Ectodermal cell (in vitro differentiated cells): ENCODE results near the gene ABCC1.
A peak's percentile ranks its signal among the peaks of the same experiment; 100 is the strongest.

Experiments used
- H3K27ac ChIP-seq: 2 replicates; pipeline ENCODE4 v1.7.0; 2013; ENCODE audit warnings: mild to moderate bottlenecking, low read depth, low read length; ENCODE audit not compliant: insufficient read depth, poor library complexity, severe bottlenecking
- H3K27me3 ChIP-seq: 2 replicates; pipeline ENCODE4 v1.7.0; 2013; ENCODE audit warnings: mild to moderate bottlenecking, low read length; ENCODE audit not compliant: insufficient read depth, control insufficient read depth, poor library complexity, severe bottlenecking
- H3K36me3 ChIP-seq: one replicate; pipeline ENCODE4 v1.7.0; 2013; ENCODE audit warnings: low read length; ENCODE audit not compliant: control insufficient read depth, insufficient read depth
- H3K4me1 ChIP-seq: one replicate; pipeline ENCODE4 v1.7.0; 2013; ENCODE audit warnings: low read length; ENCODE audit not compliant: control insufficient read depth, insufficient read depth
- H3K4me3 ChIP-seq: 2 replicates; pipeline ENCODE4 v1.7.0; 2013; ENCODE audit warnings: low read depth, low read length, control low read depth; ENCODE audit not compliant: insufficient read depth
- H3K9me3 ChIP-seq: 2 replicates; pipeline ENCODE4 v1.7.0; 2013; ENCODE audit warnings: mild to moderate bottlenecking, low read length, moderate library complexity; ENCODE audit not compliant: control insufficient read depth
- WGBS, 2 experiments: methylation state at CpG; one replicate each; pipeline ENCODE4 v1.1.7; 2013; ENCODE audit warnings: missing lambda C conversion rate in 2 of 2; 5-methylcytosine and 5-hydroxymethylcytosine counted together

ABCC1 gene

DNA sequence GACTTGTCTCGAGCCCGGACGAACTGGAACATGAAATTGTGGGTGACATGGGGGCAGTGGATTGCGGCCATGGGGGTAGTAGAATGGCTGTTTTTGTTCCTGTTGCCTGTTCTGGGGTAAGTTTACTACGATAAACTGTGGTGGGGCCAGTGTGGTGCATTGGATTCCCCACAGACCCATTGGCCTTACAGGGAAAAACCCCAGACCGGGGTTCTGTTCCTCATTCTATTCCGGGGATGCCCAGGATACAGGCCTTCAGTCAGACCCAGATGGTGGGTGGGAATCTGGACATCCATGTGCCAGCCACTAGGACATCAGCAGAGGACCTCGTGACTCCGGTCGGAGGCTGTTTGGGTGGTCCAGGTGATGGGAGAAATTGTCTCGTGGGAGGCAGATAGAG is 88.1 kb downstream of the ABCC1 start:
- Histone ChIP-seq H3K9me3 (no peaks in the 10 kb centered on the region), H3K27me3 (no peaks in the 10 kb centered on the region), H3K4me1 (peaks cover 3% of the 10 kb centered on the region), H3K36me3 (peaks cover 21% of the 10 kb centered on the region), H3K4me3 (no peak overlapping the region), H3K27ac (no peak overlapping the region)
- WGBS, 2 experiments = 96% methylated on average over 11 of the region's 11 CpGs

DNA sequence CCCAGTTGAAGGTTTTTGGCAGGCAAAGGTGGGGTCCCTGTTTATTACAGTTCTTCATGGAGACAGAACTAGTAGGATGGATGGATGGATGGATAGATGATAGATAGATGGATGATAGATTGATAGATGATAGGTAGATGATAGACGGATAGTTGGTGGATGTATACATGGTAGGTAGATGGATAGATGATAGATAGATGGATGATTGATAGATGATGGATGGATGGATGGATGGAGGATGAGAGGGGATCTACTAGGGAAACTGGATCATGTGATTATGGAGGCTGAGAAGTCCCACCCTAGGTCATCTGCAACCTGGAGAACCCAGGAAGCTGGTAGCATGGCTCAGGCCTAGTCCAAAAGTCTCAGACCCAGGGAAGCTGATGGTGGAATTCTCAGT is 88.6 kb downstream of the ABCC1 start:
- peaks cover 3% of the 10 kb centered on the region for H3K4me1 ChIP-seq
- no peaks in the 10 kb centered on the region for H3K27me3 ChIP-seq
- H3K27ac ChIP-seq = no peak overlapping the region
- H3K4me3 ChIP-seq = no peak overlapping the region
- H3K36me3 ChIP-seq = peaks cover 21% of the 10 kb centered on the region
- H3K9me3 ChIP-seq = no peaks in the 10 kb centered on the region
- 93 to 97% methylated on average over 1 of the region's 1 CpG for WGBS, 2 experiments

DNA sequence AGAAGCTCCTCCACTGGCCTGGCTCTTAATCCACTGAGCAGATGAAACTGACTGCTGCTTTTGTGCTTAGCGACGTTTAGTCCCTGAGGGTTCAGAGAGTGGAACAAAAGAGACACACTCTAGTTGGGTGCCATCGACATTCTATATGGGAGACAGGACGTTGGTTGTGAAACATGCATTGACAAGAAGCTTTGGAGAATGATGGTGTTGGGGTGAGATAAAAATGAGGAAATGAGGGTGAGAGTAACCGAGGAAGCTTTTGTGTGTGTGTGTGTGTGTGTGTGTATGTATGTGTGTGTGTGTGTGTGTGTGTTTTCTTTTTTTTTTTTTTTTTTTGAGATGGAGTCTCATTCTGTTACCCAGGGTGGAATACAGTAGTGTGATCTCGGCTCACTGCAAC is 89.5 kb downstream of the ABCC1 start:
- peaks cover 3% of the 10 kb centered on the region for H3K4me1 ChIP-seq
- 94 to 96% methylated on average over 6 of the region's 6 CpGs for WGBS, 2 experiments
- H3K36me3 ChIP-seq = peaks cover 21% of the 10 kb centered on the region
- no peaks in the 10 kb centered on the region for H3K27me3 ChIP-seq
- no peak overlapping the region for H3K27ac ChIP-seq
- no peaks in the 10 kb centered on the region for H3K9me3 ChIP-seq
- H3K4me3 ChIP-seq = no peak overlapping the region

DNA sequence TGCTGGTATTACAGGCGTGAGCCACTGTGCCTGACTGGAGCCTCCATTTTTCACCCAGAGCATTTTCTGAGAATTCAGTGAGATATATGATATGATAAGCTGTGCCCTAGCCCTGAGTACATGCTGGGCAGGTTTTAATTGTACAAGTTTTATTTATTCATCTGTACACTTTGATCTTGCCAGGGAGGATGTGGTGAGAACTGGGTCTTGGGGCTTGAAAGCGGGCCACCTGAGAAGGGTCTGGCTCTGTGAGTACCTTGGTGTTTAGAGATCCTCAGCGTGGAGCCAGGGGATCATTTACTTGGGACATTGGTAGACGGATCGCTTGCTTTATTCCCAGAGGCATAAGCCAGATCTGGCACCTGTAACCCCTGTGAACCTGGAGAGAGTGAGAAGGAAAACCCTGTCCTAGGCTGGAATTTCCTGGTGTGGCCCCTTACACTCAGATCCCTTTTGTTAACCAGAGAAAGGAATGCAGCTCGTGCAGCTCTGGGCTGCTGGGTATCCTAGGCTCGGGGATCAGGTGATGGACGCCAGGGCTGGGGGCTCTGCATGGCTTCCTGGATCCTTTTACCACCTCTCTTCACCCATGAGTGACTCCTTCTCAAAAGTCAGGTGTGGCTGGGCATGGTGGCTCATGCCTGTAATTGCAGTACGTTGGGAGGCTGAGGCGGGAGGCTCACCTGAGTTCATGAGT is 91.9 kb downstream of the ABCC1 start:
- Histone ChIP-seq H3K9me3 (no peaks in the 10 kb centered on the region), H3K27ac (peak overlapping the region; percentile 50), H3K36me3 (peaks cover 31% of the 10 kb centered on the region), H3K27me3 (no peaks in the 10 kb centered on the region), H3K4me1 (peaks cover 3% of the 10 kb centered on the region), H3K4me3 (no peak overlapping the region)
- WGBS, 2 experiments = 80 to 84% methylated on average over 10 of the region's 10 CpGs

DNA sequence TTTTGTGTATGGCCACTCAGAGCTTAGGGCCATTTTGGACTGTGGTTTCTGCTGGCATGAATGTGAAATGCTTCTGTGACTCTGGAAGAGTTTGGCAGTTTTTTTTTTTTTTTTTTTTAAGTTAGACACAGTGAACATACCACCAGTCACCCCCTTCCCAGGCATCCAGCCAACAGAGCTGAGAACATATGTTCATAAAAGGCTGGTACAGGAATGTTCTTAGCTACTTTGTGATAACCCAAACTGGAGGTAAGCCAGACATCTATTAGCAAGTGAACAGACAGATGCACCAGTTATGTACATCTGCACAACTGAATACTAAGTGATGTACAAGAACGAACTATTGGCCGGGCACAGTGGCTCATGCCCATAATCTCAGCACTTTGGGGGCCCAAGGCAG is 92.7 kb downstream of the ABCC1 start:
- H3K36me3 ChIP-seq = peaks cover 31% of the 10 kb centered on the region
- no peak overlapping the region for H3K27ac ChIP-seq
- 89 to 92% methylated on average over 2 of the region's 2 CpGs for WGBS, 2 experiments
- peaks cover 3% of the 10 kb centered on the region for H3K4me1 ChIP-seq
- H3K9me3 ChIP-seq = no peaks in the 10 kb centered on the region
- H3K4me3 ChIP-seq = no peak overlapping the region
- H3K27me3 ChIP-seq = no peaks in the 10 kb centered on the region

DNA sequence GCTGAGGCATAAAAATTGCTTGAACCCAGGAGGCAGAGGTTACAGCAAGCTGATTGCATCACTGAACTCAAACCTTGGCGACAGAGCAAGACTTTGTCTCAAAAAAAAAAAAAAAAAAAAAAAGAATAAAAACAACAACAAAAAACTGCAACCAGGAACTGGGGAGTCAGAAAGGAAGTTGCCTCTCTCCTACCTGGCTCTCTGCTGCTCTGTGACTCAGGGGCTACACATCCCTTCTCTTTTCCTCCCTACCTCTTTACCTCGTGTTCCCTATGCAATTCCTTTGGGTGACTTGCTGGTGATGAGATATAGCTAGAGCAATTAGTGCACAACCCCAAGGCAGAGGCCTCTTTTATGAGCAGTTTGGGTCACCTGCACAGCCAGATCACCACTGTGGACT is 95.9 kb downstream of the ABCC1 start:
- peaks cover 26% of the 10 kb centered on the region for H3K36me3 ChIP-seq

DNA sequence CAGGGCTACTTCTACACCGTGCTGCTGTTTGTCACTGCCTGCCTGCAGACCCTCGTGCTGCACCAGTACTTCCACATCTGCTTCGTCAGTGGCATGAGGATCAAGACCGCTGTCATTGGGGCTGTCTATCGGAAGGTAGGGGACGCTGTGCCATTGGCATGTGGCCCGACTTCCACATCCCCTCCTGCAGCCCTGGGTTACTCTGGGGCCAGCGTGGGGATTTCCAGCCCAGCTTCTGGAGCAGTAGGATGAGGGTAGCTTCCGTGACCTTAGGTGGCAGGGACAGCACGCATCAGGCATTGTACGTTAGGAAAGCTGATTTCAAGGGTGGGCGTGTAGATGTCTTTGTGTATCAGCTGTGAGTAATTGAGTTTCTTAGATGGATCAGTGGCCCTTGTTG is 96.5 kb downstream of the ABCC1 start:
- Histone ChIP-seq H3K4me3 (no peak overlapping the region), H3K9me3 (no peaks in the 10 kb centered on the region), H3K27ac (no peak overlapping the region), H3K27me3 (no peaks in the 10 kb centered on the region), H3K4me1 (peaks cover 3% of the 10 kb centered on the region), H3K36me3 (peaks cover 26% of the 10 kb centered on the region)
- 94 to 96% methylated on average over 12 of the region's 12 CpGs for WGBS, 2 experiments

More for the DNA sequence above, 95.9 kb downstream of the ABCC1 start:
- Histone ChIP-seq H3K27me3 (no peaks in the 10 kb centered on the region), H3K4me3 (no peak overlapping the region), H3K27ac (no peak overlapping the region), H3K4me1 (peaks cover 3% of the 10 kb centered on the region), H3K9me3 (no peaks in the 10 kb centered on the region)
- WGBS, 2 experiments = 88 to 94% methylated on average over 2 of the region's 2 CpGs

DNA sequence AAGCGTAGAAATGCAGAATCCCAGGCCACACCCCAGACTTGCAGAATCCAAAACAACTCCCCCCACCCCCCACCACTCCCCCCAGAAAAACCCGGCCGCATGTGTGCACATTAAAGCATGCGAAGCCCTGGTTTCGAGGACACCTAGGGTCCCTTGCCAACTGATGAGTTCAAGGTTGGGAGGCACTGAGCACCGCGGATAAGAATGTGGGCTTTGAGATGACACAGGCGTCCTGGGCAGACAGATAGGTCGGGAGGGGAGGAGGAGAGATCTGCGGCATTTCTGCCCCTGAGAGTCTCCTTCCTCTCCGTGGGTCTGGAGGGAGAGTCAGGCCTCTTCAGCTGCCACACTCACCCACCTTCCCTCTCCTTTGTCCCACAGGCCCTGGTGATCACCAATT is 98.3 kb downstream of the ABCC1 start:
- no peaks in the 10 kb centered on the region for H3K4me1 ChIP-seq
- H3K9me3 ChIP-seq = no peaks in the 10 kb centered on the region
- no peaks in the 10 kb centered on the region for H3K27me3 ChIP-seq
- H3K27ac ChIP-seq = no peak overlapping the region
- peaks cover 25% of the 10 kb centered on the region for H3K36me3 ChIP-seq
- 96 to 97% methylated on average over 11 of the region's 11 CpGs for WGBS, 2 experiments
- no peak overlapping the region for H3K4me3 ChIP-seq

DNA sequence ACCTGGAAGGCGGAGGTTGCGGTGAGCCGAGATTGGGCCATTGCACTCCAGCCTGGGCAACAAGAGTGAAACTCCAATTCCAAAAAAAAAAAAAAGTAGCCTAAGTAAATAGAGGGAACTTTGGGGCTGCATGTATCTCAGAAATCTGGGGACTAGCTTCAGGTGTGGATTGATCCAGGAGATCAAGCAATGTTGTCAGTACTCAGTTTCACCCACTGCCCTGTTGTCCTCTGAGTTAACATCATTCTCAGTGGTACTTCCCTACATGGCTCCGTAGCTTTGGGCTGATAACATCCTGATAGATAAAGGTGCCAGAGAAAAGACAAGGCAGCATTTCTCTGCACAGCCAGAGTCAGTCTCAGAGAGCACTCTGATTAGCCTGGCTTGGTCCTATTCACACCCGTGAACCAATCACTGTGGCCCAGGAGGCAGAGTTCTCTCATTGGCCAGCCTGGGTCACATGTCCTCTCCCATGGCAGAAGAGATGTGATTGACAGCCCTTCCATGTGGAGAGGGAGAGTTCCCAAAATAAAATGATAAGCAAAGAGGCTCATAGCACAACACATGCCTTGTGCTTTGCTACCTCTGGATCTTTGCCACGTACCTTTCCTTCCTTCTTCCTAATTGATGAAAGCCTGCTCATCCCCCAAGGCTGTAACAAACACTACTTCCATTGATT is 99.6 kb downstream of the ABCC1 start:
- no peak overlapping the region for H3K4me3 ChIP-seq
- WGBS, 2 experiments = 93 to 94% methylated on average over 6 of the region's 6 CpGs
- no peaks in the 10 kb centered on the region for H3K4me1 ChIP-seq
- H3K9me3 ChIP-seq = no peaks in the 10 kb centered on the region
- H3K27me3 ChIP-seq = no peaks in the 10 kb centered on the region
- H3K36me3 ChIP-seq = peaks cover 25% of the 10 kb centered on the region
- H3K27ac ChIP-seq = no peak overlapping the region

DNA sequence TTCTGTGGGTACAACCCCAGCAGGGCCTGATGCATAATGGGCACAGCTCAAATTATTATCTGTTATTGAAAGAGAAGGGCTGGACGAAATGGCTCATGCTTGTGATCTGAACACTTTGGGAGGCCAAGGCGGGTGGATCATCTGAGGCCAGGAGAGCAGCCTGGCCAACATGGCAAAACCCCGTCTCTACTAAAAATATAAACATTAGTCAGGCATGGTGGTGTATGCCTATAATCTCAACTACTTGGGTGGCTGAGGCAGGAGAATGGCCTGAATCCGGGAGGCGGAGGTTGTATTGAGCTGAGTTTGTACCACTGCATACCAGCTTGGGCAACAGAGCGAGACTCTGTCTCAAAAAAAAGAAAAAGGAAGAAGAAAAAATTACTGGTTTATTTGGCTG is 100.7 kb downstream of the ABCC1 start:
- no peak overlapping the region for H3K27ac ChIP-seq
- no peaks in the 10 kb centered on the region for H3K27me3 ChIP-seq
- H3K9me3 ChIP-seq = no peaks in the 10 kb centered on the region
- H3K4me3 ChIP-seq = no peak overlapping the region
- no peaks in the 10 kb centered on the region for H3K4me1 ChIP-seq
- 93 to 94% methylated on average over 6 of the region's 6 CpGs for WGBS, 2 experiments
- H3K36me3 ChIP-seq = peaks cover 25% of the 10 kb centered on the region
